Measurements from ENCODE around the gene FLYWCH1.

- TF ChIP-seq CTCF (IDR thresholded peaks at IDR 0.05) (no peak), EZH2 (IDR thresholded peaks at IDR 0.05) (no peak)
These were observed 15.9 kb upstream of the FLYWCH1 start for GRCh38 chr16:2895813-2896212.
